ENCODE data around the gene KLK14. TPM values are rescaled to one million over a fixed set of nuclear protein-coding genes. Genes with fewer than 3 reads are reported as not detected.

The KLK14 gene
- total RNA-seq, 1 experiment from 2014 or later, result 0.76 TPM

DNA sequence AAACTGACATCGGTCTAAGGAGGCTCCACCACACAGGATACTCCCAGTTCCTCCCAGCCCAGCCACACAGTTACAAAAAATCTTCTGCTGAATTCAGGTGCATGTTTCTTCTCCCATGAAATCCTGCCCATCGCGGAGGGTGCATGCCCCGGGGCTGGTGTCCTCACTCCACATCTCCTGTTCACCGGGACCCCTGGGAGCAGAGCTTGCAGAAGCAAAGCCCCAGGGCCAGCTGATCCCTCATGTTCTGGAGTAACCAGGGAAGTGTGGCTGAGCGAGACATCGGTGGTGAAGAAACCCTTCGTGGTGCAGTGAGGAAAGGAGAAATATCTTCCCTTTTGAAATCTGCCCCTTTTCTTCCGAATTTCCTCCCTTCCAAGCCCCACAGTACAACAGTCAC, 41.1 kb upstream of the KLK14 start:
- TF ChIP-seq, protein P1, sequence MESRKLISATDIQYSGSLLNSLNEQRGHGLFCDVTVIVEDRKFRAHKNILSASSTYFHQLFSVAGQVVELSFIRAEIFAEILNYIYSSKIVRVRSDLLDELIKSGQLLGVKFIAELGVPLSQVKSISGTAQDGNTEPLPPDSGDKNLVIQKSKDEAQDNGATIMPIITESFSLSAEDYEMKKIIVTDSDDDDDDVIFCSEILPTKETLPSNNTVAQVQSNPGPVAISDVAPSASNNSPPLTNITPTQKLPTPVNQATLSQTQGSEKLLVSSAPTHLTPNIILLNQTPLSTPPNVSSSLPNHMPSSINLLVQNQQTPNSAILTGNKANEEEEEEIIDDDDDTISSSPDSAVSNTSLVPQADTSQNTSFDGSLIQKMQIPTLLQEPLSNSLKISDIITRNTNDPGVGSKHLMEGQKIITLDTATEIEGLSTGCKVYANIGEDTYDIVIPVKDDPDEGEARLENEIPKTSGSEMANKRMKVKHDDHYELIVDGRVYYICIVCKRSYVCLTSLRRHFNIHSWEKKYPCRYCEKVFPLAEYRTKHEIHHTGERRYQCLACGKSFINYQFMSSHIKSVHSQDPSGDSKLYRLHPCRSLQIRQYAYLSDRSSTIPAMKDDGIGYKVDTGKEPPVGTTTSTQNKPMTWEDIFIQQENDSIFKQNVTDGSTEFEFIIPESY (IDR thresholded peaks at IDR 0.05; ENCODE audit: extremely low read depth, insufficient replicate concordance, low read length), result no peak
- TF ChIP-seq ZFX (IDR thresholded peaks at IDR 0.05) (no peak), YY1 (IDR thresholded peaks at IDR 0.05; ENCODE audit: extremely low read depth, insufficient replicate concordance, low read depth, low read length) (no peak), EZH2 (IDR thresholded peaks at IDR 0.05) (no peak), ELF1 (IDR thresholded peaks at IDR 0.05; ENCODE audit: borderline replicate concordance, low read depth) (no peak)
- DNase-seq (ENCODE audit: low read depth, low spot score) (no peak), ATAC-seq (no peak)
- ChIA-PET RAD21 (ENCODE audit: low non-redundant PET in 1 of 2, low total read pairs in 2 of 2, uncharacterized antibody in 2 of 2, unreplicated experiment in 2 of 2) (no interaction called here), POLR2A (no interaction called here), CTCF (no interaction called here)
- Histone ChIP-seq H3K4me3 (replicated peaks in 1 of 2; ENCODE audit: low read depth in 1 of 2, low read length in 2 of 2) (no peak overlapping the region), H3K79me2 (ENCODE audit: insufficient read depth, low read length) (no peaks in the 10 kb centered on the region), H3K9me3 (ENCODE audit: control insufficient read depth in 1 of 2, insufficient read depth in 1 of 2, low read depth in 1 of 2, low read length in 2 of 2) (no peaks in the 10 kb centered on the region), H4K20me1 (ENCODE audit: insufficient read depth) (no peaks in the 10 kb centered on the region), H3K9ac (ENCODE audit: low read length) (no peak overlapping the region), H2AFZ (ENCODE audit: low read depth, low read length, poor library complexity, severe bottlenecking) (no peak overlapping the region), H3K27ac (ENCODE audit: low read depth, low read length) (no peak overlapping the region), H3K4me1 (ENCODE audit: control insufficient read depth in 1 of 2, insufficient read depth in 2 of 2, low read length in 2 of 2) (peaks cover 2 to 8% of the 10 kb centered on the region in 2 experiments; a peak in 1 of 4 replicates), H3K27me3 (ENCODE audit: insufficient read depth, low read length) (0 out of 2 replicates have a peak, but pooled peaks cover 4% of the 10 kb centered on the region), H3K36me3 (ENCODE audit: control insufficient read depth in 1 of 2, insufficient read depth in 2 of 2, low read length in 2 of 2) (no peaks in the 10 kb centered on the region), H3K4me2 (ENCODE audit: low read length) (no peak overlapping the region), H3K9me2 (ENCODE audit: insufficient read depth) (no peaks in the 10 kb centered on the region)
- intact Hi-C loops (cut with micrococcal nuclease), result no loop called here
- BruUV-seq (replicated peaks), result no TSS peak

DNA sequence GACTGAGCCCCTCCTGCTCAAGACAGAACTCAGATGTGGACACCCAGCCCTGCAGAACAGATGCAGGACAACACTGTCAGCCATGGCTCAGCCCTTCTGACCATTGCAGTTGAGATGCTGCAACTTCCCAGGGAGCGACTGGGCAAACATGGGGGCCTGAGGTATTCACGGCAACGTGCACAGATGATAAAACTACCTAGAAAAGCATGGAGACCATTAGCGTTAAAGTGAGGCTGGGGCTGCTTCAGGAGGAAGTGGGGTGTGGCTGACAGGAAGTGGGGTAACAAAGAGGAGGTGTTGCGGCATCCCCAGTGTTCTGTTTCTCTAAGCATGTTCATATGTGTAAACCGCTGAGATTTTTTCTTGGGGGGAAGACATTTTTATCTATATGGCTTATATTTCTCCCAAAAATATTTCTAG, 40.7 kb upstream of the KLK14 start:
- no peak for DNase-seq (ENCODE audit: low read depth, low spot score)
- ChIA-PET RAD21 (ENCODE audit: low non-redundant PET in 1 of 2, low total read pairs in 2 of 2, uncharacterized antibody in 2 of 2, unreplicated experiment in 2 of 2) (no interaction called here), CTCF (no interaction called here), POLR2A (no interaction called here)
- Histone ChIP-seq H3K4me1 (ENCODE audit: control insufficient read depth in 1 of 2, insufficient read depth in 2 of 2, low read length in 2 of 2) (peaks cover 0 to 8% of the 10 kb centered on the region in 2 experiments; a peak in 1 of 4 replicates), H3K27ac (ENCODE audit: low read depth, low read length) (no peak overlapping the region), H3K9me3 (ENCODE audit: control insufficient read depth in 1 of 2, insufficient read depth in 1 of 2, low read depth in 1 of 2, low read length in 2 of 2) (no peaks in the 10 kb centered on the region), H3K9ac (ENCODE audit: low read length) (no peak overlapping the region), H4K20me1 (ENCODE audit: insufficient read depth) (no peaks in the 10 kb centered on the region), H2AFZ (ENCODE audit: low read depth, low read length, poor library complexity, severe bottlenecking) (no peak overlapping the region), H3K9me2 (ENCODE audit: insufficient read depth) (no peaks in the 10 kb centered on the region), H3K36me3 (ENCODE audit: control insufficient read depth in 1 of 2, insufficient read depth in 2 of 2, low read length in 2 of 2) (no peaks in the 10 kb centered on the region), H3K27me3 (ENCODE audit: insufficient read depth, low read length) (0 out of 2 replicates have a peak, but pooled peaks cover 4% of the 10 kb centered on the region), H3K4me2 (ENCODE audit: low read length) (no peak overlapping the region), H3K79me2 (ENCODE audit: insufficient read depth, low read length) (no peaks in the 10 kb centered on the region), H3K4me3 (replicated peaks in 1 of 2; ENCODE audit: low read depth in 1 of 2, low read length in 2 of 2) (no peak overlapping the region)
- TF ChIP-seq EZH2 (IDR thresholded peaks at IDR 0.05), result no peak
- no peak for TF ChIP-seq CEBPB (IDR thresholded peaks at IDR 0.05; ENCODE audit: low read depth)
- no peak for TF ChIP-seq YY1 (IDR thresholded peaks at IDR 0.05; ENCODE audit: extremely low read depth, insufficient replicate concordance, low read depth, low read length)
- TF ChIP-seq ZNF274 (IDR thresholded peaks at IDR 0.05; ENCODE audit: low read depth, low read length), result no peak
- TF ChIP-seq EZH2phosphoT487 (IDR thresholded peaks at IDR 0.05; ENCODE audit: borderline replicate concordance), result no peak
- no peak for TF ChIP-seq ZFX (IDR thresholded peaks at IDR 0.05)
- BruUV-seq (replicated peaks), result no TSS peak
- intact Hi-C loops (cut with micrococcal nuclease), result no loop called here
- no peak for ATAC-seq

All from HCT116 (cell line).